Retinal pigment epithelial cell (primary cell): ENCODE results near the gene TTC17.

ENCODE experiments used
- DNase-seq: peaks from one replicate; pipeline ENCODE4 v3.0.0-alpha.2; 2010; ENCODE audit warnings: low read depth
- H3K4me3 ChIP-seq: 2 replicates; pipeline ENCODE4 v1.5.1; 2011; ENCODE audit warnings: mild to moderate bottlenecking, low read length, control low read depth, moderate library complexity
- TF ChIP-seq, protein P1 (sequence below): conservative IDR thresholded peaks from 2 replicates; pipeline ENCODE4 v1.5.1; 2011; ENCODE audit warnings: low read depth, low read length, control low read depth, inconsistent platforms

The TTC17 gene

DNA sequence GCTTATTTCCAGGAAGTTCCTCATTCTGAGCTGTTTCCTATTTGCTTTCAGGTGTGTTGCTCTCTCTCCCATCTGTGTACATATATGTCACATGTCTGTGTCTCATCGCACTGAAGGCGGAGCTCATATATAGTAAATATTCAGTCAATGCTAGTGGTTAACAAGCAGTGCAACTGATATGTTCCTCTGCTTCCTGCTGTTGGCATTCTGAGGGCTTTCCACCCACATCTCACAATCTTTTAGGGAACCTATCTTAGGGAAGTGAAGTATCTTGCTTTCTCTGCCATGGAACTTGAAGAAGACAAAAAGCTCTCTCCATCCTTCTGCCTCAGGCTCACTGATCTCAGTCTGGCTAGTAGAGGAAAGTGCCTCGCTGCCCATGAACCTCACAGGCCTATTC is 139.8 kb downstream of the TTC17 start:
- no peak for DNase-seq
- TF ChIP-seq, protein P1, sequence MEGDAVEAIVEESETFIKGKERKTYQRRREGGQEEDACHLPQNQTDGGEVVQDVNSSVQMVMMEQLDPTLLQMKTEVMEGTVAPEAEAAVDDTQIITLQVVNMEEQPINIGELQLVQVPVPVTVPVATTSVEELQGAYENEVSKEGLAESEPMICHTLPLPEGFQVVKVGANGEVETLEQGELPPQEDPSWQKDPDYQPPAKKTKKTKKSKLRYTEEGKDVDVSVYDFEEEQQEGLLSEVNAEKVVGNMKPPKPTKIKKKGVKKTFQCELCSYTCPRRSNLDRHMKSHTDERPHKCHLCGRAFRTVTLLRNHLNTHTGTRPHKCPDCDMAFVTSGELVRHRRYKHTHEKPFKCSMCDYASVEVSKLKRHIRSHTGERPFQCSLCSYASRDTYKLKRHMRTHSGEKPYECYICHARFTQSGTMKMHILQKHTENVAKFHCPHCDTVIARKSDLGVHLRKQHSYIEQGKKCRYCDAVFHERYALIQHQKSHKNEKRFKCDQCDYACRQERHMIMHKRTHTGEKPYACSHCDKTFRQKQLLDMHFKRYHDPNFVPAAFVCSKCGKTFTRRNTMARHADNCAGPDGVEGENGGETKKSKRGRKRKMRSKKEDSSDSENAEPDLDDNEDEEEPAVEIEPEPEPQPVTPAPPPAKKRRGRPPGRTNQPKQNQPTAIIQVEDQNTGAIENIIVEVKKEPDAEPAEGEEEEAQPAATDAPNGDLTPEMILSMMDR: no peak
- no peak overlapping the region for H3K4me3 ChIP-seq

DNA sequence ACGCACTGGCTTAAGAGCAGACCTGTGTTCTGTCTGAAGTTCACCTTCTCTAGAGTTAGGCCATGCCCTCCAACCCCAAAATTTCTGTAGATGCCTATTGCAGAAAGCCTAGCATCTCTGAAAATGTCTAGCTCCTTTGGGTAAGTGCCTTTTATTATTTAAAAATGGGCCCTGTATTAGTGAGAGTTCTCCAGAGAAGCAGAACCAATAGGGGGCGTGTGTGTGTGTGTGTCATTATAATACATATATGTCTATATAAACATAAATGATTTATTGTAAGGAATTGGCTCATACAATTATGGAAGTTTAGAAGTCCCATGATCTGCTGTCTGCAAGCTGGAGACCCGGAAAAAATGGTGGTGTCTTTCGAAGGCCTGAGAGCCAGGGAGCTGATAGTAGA is 144.7 kb downstream of the TTC17 start:
- no peak overlapping the region for H3K4me3 ChIP-seq
- DNase-seq: no peak
- TF ChIP-seq, protein P1: peak; percentile 41

DNA sequence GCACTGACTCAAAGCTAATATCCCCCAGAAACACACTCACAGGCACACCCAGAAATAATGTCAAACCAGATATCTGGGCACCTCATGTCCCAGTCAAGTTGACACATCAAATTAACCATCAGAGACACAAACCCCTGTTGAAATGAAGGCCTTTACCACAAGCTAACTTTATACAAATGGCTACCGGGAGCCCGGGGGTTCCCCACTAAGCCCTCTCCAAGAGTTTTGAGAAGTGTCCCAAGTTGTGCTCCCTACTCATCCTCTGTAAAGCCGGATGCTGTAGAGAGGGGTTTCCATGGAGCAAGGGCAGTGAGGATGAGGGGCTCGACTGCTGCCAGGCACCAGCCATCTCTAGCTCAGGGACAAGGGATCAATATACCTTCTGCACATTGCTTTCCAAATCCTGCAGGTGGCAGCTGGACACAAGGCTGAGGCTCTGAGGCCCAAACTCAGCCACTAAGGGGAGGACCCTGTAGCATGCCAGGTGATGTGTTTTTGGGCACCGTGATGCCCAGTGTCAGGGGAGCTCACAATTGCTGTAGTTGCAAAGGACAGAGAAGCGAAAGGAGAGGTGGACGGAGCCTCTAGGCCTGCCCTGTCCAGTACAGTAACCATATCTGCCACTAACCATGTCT is 145.7 kb downstream of the TTC17 start:
- H3K4me3 ChIP-seq: no peak overlapping the region
- DNase-seq: no peak
- TF ChIP-seq, protein P1: peak; percentile 57

DNA sequence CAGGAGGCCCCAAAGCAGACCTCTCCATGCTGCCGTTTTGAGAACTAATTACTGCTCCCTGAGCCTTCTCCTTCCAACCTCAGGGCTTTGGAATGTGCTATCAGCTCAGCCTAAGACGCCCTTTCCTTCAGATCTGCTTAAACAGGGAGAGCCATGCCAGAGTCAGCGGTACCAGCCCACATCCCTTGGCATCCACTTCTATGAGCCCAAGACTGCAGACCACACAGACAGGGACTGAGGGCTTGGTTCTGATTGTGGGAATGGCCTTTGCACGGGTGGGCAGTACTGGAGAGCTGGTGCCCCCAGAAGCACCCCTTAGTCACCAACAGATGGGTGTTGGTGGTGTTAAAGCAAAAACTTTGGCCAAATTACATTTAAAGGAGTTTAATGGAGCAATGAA is 146.5 kb downstream of the TTC17 start:
- H3K4me3 ChIP-seq: no peak overlapping the region
- DNase-seq: no peak
- TF ChIP-seq, protein P1: no peak

DNA sequence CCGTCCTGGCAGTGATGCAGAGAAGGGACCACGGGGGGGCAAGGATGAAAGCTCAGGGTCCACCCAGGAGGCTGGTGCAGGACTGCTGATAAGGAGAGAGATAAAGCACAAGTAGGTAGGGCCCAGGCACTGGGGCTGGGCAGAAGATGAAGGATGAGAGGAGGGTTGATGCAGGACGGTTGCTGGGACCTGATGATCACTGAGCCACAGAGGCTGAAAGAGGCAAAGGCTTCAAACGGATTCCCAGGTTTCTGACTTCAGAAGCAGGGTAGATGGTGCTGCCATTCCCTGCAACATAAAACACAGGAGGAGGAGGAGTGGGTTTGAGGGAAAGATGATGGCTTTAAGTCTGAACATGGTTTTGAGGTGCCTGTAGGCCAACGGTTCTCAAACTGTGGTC is 148.5 kb downstream of the TTC17 start:
- TF ChIP-seq, protein P1: no peak
- no peak overlapping the region for H3K4me3 ChIP-seq
- DNase-seq: no peak

DNA sequence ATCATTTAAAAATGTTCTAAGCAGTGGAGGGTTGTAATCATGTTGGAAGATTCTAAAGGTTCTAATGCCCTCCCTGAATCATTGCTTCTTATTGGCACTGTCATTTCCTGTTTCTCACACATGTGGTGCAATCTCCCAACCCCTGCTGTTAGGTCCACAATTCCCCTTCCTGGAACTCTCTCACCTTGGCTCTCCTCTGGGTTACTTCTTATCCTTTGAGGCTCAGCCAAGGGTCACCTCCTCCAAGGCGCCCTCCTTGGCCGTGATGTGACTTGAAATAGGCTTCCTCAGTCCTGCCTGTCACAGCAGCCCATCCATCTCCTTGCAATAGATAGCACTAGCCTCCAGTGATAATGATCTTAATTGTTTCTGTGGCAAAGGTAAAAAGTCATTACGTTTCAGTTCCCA is 149.8 kb downstream of the TTC17 start:
- TF ChIP-seq, protein P1: no peak
- DNase-seq: no peak
- no peak overlapping the region for H3K4me3 ChIP-seq

DNA sequence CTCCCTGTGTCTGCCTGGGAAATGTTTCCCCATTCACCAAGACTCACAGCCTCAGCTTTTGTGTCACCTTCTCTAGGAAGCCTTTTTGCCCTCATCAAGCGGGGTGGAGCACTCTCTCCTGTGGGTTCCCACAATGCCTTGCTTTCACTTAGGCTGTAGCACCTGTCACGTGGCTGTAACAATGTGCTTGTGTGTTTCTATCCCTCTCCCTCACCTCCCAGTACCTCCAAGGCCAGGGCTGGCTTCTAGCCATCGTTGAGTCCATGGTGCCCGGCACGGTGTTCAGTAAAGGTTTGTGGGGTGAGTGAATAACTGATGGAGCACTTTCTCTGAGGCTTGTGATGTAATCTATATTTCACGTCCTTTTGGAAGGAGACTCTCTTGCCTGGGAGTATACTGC is 153.2 kb downstream of the TTC17 start:
- TF ChIP-seq, protein P1: no peak
- H3K4me3 ChIP-seq: no peak overlapping the region
- DNase-seq: no peak
